Muscle of arm (tissue), 12 donors: Measurements from ENCODE around the gene SNAP23. TPM values are rescaled to one million over a fixed set of nuclear protein-coding genes. Genes with fewer than 3 reads are reported as not detected.
A peak's percentile ranks its signal among the peaks of the same experiment; 100 is the strongest.
"Not testable (repeated sequence)": the region's sequence is repeated elsewhere in the genome, so short reads cannot be mapped to it uniquely, and the experiment has no call there.

Source experiments
- DNase-seq: peaks from one replicate; pipeline ENCODE4 v3.0.0-alpha.2; 2013
- polyA plus RNA-seq, 12 donors: library from polyadenylated mRNA; unstranded; fragments of 120-200 nt; gene quantifications; one replicate each; pipeline ENCODE4 v1.2.1, GENCODE V29; 2013; ENCODE audit not compliant: insufficient read length in 12 of 12

SNAP23 gene
- polyA plus RNA-seq, 12 donors: 49.2 to 100 (median 63.7) TPM; not detected in 1

- DNase-seq: no peak
These were observed 54.4 kb downstream of the SNAP23 start for GRCh38 chr15:42549741-42550392.

DNA sequence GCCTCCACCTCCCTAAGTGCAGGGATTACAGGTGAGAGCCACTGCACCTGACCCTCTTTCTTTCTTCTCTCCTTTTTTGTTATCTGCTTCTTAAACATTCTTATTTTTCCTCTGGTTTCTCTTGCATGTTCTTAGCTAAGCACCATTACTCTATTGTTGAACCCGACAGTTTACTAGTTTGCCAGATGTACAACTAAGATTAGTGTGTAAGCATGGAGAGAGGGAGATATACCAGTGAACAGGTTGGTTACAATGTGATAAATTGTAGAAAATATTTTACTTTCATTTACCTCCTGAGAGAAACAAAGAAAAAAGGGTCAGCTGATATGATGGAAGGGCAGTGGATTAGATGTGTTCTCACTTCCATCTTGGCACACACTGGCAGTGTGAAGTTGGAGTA, 58.1 kb downstream of the SNAP23 start:
- no peak for DNase-seq

DNA sequence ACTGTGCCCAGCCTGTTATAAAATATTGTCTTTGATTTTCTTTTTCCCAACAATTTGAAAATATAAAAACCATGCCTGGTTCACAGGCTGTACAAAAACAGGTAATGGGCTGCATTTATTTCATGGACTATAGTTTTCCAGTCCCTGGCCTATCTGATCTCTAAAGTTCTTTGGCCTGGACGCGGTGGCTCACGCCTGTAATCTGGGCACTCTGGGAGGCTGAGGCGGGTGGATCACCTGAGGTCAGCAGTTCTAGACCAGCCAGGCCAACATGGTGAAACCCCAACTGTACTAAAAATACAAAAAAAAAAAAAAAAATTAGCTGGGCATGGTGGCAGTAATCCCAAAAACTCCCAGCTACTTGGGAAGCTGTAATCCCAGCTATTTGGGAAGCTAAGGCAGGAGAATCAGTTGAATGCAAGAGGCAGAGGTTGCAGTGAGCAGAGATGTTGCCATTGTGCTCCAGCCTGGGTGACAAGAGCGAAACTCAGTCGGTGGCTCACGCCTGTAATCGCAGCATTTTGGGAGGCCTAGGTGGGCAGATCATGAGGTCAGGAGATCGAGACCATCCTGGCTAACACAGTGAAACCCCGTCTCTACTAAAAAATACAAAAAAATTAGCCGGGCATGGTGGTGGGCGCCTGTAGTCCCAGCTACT, 61.2 kb downstream of the SNAP23 start:
- DNase-seq: not testable (repeated sequence)

- no peak for DNase-seq
These were observed 63.3 kb downstream of the SNAP23 start for GRCh38 chr15:42558739-42559138.

DNA sequence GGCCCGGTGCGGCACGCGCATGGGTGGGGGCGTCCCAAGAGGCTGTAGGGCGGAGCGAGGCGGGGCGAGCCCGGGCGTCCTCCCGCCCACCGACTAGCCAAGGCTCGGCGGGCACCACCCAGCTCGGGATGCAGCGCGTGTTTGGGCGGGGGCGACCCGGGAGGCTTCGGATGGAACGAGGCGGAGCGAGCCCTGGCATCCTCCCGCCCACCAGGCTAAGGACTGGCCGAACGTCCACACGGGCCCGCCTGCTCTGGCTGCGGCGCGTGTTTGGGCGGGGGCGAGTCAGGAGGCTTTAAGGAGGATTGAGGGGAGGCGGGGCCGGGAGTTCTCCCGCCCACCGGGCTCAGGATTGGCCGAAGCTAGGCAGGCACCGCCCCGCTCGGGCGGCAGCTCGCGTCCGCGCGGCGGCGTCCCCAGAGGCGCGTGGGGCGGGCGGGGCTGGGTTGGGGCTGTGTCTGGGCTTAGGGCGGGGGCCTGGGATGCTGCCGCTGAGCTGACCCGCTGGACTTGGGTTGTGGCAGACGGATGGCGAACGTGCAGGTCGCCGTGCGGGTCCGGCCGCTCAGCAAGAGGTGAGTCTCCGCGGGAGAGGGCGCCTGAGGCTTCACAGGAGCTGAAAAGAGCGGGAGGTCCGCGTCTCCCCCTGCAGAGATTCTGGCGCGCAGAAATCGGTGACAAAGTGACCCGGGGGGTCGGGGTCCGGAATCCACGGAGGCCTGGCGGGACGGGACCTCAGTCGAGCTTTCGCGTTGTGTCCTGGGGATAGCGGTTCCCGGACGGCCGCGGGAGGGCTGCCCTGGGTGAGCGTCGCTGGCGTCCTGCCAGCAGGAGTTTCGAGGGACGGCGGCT, 80.0 kb downstream of the SNAP23 start, which contains the start of gene STARD9:
TSS of gene STARD9 (plus strand) at position 419 of the 852 bp plus-strand sequence. CDS start at position 529, 110 bp downstream.
- peak; percentile 98 for DNase-seq

DNA sequence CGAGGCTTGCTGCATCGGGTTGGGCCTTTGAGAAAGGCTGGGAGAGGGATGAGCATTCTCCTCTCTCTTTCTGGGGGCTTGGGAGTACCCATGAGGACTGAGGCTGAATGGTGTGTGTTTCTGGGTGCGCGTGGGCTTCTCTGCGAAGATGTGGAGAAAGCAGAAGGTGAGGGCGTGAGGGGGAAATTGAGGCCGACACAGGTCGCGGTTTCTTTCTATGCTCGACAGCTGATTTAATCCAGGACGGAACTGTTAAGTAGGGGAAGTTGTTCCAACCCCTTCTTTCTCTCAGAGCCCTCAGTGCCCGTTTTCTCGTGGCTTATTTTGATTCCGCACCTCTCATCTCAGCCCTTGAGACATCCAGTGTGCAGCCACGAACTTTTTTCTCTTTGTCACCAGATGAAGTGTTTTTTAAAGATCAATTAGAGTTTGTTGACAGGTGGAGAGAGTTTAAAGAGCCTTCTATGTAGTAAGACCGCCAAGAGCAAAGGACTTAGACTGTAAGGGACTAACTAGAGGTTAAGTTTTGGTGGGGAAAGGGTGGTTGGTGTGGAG, 80.7 kb downstream of the SNAP23 start:
- no peak for DNase-seq

DNA sequence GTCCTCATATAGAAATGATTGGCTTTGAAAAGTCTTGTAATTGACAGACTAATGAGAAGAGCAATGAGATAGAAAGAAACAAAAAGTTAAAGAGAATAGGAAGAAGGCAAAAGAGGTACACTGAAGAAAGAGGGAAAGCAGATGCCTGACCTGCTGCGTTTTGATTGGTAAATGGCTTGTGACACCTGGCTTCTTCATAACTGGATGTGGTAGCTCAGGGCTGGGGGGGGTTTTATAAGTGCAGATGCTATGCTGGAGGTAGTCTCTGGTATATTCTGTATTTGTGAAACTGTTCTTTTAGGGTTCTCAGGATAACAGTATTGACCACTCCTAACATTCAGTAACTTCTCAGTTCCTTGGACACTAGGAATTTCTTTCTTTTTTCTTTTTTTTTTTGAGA, 81.3 kb downstream of the SNAP23 start:
- no peak for DNase-seq

DNA sequence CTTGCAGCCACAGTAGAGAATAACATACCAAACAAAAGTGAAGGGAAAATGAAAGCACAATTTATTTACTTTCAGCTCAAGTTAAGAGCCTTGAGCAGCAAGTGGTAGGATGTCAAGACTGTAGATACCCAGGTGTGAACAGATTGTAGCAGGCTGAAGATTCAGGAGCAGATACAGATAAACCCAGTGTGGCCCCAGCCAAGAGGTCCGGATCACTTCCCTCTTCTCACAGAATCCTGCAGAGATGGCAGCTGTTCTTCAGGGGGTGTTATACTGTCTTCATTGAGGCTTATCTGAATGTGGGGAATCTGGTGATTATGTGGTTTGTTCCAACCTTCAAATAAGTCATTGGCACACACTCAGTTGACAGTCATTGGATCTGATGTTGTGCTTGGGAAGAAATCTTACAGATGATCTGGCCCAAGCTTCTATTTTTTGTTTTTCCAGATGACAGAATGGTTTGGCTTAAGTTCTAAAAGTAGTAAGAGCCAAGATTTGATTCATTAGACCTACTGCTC, 82.1 kb downstream of the SNAP23 start:
- DNase-seq: peak; percentile 68

DNA sequence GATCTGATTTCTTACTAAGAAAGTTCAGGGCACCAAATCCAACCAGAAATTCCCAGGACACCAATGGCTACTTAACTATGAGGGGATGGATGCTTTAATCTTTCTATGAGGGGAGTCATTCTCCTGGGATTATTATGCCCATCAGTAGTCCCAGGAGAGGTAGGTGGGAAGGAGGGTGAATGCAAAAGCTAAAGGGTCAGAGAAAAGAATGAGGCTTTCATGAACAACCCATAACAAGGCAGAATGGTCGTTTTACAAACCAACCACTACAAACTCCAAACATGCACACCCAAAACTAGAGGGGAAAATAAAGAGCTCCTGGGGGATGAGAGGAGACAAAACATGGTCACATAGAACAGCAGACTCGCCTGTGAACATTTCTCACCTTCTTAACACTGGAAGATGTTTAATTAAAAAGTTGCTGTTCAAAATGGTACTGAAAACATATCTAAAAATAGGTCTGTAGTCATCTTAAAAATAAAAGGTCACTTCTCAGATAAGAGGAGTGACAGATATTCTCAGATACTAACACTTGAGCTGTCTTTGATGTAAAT, 83.6 kb downstream of the SNAP23 start:
- DNase-seq: no peak

DNA sequence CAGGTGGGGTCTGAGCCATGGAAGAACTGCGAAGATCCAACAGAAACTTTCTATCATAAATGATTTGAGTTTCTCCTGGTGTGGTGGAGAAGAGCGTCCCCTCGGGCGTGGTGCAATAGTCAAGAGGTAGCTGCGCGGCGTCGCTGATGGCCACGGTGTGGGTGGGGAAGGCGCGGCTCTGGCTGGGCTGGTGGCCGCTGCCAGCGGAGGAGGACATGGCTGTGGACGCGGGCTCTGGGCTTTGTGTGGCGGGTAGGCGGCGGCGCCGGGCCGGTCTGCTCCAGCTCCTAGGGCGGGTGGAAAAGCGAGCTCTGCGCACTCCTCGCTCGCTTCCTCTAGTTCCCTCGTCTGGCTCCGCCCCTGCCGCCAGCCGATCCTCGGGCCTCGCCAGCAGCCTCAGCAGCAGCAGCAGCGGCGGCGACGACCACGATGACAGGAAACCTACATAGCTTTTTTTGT, 85.9 kb downstream of the SNAP23 start:
- DNase-seq: peak; percentile 86

Other genes with a start within 250 kb of the SNAP23 start
- gene GANC, start 222.4 kb upstream of the SNAP23 start, polyA plus RNA-seq: 10 to 100 TPM in 11 of 12 donors, not detected in 1; 13.9 to 24.9 (median 17.8) TPM
- gene TMEM87A, start 222.2 kb upstream of the SNAP23 start, polyA plus RNA-seq: 10 to 100 TPM in 11 of 12 donors, not detected in 1; 35.9 to 50.9 (median 43.7) TPM
- 100 to 1,000 TPM; 137 to 558 (median 340) TPM for gene CAPN3, start 136.1 kb upstream of the SNAP23 start, polyA plus RNA-seq
- 1,000 to 10,000 TPM in 1 of 12 donors, 100 to 1,000 TPM in 11; 126 to 1,152 (median 271) TPM for gene ZNF106, start 4.5 kb upstream of the SNAP23 start, polyA plus RNA-seq
- gene LRRC57, start 53.2 kb downstream of the SNAP23 start, polyA plus RNA-seq: 10 to 100 TPM in 11 of 12 donors, not detected in 1; 13.6 to 27.5 (median 16.9) TPM
- gene HAUS2, start 53.2 kb downstream of the SNAP23 start, polyA plus RNA-seq: 10 to 100 TPM in 11 of 12 donors, not detected in 1; 14.4 to 24.6 (median 20.8) TPM
- 10 to 100 TPM in 11 of 12 donors, not detected in 1; 13.1 to 29.1 (median 16.0) TPM for gene STARD9, start 80.0 kb downstream of the SNAP23 start, polyA plus RNA-seq
- 10 to 100 TPM in 11 of 12 donors, not detected in 1; 12.5 to 25.9 (median 16.1) TPM for gene CDAN1, start 241.5 kb downstream of the SNAP23 start, polyA plus RNA-seq